Mammary epithelial cell (primary cell): ENCODE results near the gene TSHZ3.

Source experiments
- EZH2 ChIP-seq: IDR thresholded peaks from 2 replicates; pipeline ENCODE4 v1.6.1; 2012; ENCODE audit warnings: low read length, inconsistent platforms, borderline replicate concordance
- TF ChIP-seq, protein P1 (sequence below), 2 donors: IDR thresholded peaks in 1 of 2; conservative IDR thresholded peaks in 1 of 2; 2 replicates each; pipeline ENCODE4 v1.5.1; 2011 to 2012; ENCODE audit warnings: inconsistent platforms in 2 of 2, low read length in 2 of 2, mild to moderate bottlenecking in 2 of 2, control low read depth in 1 of 2, low read depth in 1 of 2; ENCODE audit not compliant: insufficient read depth in 1 of 2; ENCODE audit errors: extremely low read depth in 1 of 2

- TF ChIP-seq, protein P1, sequence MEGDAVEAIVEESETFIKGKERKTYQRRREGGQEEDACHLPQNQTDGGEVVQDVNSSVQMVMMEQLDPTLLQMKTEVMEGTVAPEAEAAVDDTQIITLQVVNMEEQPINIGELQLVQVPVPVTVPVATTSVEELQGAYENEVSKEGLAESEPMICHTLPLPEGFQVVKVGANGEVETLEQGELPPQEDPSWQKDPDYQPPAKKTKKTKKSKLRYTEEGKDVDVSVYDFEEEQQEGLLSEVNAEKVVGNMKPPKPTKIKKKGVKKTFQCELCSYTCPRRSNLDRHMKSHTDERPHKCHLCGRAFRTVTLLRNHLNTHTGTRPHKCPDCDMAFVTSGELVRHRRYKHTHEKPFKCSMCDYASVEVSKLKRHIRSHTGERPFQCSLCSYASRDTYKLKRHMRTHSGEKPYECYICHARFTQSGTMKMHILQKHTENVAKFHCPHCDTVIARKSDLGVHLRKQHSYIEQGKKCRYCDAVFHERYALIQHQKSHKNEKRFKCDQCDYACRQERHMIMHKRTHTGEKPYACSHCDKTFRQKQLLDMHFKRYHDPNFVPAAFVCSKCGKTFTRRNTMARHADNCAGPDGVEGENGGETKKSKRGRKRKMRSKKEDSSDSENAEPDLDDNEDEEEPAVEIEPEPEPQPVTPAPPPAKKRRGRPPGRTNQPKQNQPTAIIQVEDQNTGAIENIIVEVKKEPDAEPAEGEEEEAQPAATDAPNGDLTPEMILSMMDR (conservative IDR thresholded peaks at IDR 0.05 in 1 of 2, IDR thresholded peaks at IDR 0.05 in 1 of 2; ENCODE audit: extremely low read depth in 1 of 2, insufficient read depth in 1 of 2, low read depth in 1 of 2, low read length in 2 of 2), result no peak
- TF ChIP-seq EZH2, result no peak
These were observed 927 bp upstream of the TSHZ3 start for GRCh38 chr19:31350033-31350692.
